Activated T-cell treated with anti-CD3 and anti-CD28 coated beads for 1 hour (primary cell): Measurements from ENCODE around the gene INPP5D.

Experiments
- DNase-seq: peaks from one replicate; pipeline ENCODE4 v3.0.0-alpha.2; 2020; ENCODE audit warnings: low read depth

The INPP5D gene

DNA sequence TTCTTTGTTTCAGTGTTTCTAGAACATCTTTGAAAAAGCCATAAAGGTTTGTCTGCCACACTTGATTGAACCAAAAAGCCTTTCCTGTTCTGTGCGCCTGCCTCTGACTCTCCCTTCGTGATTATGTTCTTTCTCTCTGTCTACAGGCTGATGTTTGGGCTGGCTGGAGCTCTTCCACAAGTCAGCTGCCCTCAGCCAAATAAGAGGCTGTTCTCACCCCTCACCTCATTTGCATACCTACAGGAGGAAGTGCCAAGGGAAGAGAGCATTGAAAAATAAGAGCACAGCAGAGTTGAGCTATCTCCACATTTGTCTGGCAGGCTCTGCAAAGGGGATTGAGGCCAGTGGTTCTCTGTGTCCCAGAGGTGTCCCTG lies 15.8 kb downstream of the INPP5D start:
- DNase-seq, result no peak

DNA sequence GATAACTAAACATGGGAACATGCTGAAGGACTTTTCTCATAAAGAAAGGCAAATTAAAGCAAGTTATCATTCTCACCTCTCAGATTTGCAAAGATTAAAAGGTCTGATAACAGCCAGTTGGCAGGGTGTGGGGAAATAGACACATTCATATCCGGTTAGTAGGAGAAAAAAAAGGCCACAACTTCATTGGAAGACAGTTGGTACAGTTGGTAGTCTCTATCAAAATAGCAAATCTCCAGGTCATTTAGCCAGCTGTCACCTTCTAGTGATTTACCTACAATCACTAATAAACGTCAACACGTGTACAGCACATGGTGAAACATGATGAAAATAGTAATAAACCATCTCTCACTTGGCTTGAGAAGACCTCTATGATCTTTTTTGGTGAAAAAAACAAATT lies 16.6 kb downstream of the INPP5D start:
- no peak for DNase-seq

DNA sequence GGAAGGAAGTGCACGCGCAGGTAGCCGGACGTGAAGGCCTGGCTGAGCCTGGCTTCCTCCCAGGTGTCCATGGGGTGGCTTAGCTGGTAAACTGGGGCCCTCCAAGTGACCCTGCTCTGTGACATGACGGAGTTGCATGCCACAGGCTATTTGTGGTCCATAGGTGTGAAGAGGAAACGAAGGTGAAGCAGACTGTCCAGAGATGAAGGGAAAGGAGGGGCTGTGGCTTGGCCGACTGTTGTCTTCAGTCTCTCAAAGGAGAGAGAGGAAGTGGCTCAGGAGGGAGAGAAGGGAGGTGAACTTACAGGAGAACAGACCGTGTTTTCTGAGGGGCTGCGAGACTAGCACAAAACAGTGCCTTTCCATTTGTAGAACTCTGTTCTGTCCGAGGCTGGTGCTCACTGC lies 19.3 kb downstream of the INPP5D start:
- no peak for DNase-seq

DNA sequence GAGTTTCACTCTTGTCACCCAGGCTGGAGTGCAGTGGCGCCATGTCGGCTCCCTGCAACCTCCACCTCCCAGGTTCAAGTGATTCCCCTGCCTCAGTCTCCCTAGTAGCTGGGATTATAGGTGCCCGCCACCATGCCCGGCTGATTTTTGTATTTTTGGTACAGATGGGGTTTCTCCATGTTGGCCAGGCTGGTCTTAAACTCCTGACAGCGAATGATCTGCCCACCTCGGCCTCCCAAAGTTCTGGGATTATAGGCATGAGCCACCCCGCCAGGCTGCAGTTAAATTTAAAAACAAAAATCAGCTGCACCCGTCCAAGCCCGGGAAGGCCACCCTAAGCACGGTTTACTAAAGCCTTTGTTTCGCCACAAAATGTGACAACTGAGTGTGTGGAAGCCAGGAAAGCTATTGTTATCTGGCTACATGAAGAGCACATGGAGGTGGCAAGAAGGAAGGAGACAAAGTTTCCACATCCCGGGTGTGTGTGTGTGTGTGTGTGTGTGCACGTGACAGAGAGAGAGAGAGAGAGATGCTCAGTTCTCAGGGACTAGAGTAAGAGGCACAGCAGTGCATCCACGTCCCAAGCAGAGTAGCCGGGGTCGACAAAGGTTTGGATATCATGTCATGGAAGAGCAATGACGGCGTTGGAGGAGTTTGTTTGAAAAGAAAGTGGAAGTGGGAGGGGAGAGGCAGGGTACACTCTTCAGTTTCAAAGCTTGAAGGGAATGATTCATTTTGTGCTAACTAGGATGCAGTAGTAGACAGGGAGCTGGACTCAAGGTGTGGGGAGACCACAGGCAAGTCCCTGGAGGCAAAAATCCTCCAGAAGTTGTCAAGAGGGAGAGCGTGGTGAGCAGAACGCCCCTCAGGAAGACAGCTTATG lies 20.1 kb downstream of the INPP5D start:
- DNase-seq, result no peak

DNA sequence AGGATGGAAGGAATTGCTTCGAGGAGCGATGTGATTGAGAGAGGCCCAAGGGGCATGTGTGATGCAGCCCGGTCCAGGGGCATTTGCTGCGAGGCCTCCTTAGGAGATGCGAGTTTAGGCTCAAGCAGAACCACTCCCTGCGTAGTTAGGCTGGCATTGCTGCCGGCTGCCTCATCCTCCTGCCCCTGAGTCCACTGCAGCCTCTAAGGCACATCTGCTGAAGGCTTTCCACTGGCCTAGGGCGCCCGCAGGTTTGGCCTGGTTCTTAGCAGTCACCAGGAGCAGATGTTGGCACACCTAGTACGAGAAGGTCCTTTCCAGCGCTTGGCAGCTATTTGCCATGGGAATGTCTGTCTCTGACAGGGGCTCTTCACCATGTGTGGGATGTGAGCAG lies 20.7 kb downstream of the INPP5D start:
- DNase-seq, result no peak

DNA sequence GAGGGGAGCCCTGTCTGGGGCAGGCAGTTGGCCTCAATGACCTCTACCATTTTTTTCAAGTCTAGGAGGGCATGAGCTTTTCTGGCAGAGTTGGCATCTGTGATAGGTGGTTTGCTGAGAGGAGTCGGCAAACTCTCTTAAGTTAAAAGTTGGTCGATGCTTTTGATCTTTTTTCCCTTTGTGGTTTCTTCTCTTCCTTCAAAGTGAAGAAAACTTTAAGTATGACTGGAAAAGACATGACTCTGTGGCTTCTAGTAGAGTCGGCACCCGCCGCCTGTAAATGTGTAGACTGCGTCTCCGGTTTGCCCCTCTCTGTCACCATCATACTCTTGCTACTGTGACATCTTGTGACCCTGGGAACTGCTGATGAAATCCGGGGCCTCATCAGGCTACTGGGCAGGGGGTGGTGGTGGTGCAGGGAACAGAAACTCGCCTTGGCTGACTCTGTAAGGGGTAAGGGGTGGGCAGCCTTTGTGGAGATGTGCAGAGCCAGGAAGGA lies 21.1 kb downstream of the INPP5D start:
- DNase-seq, result no peak

DNA sequence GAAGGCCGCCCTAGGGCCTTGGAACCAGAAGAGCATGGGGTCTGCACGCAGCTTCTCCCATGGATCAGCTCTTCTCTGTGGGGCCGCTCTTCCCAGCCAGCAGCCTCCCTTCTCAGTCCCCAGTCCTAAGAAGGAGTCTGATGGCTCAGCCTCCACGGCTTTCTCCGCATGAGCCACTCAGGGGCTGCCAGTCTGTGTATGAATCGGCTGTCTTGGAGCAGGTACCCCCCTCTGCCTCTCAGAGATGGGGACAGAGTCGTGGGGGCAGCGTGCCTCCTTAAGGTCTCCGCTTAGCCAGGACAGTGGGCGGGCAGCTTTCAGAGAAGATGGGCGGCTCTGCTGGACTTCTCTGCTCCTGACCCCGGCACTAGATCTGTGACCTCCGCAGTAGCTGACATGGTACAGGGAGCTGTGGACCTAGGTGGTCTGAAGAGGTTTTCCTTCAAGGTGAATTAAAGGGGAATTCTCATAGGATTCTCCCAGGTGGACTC lies 21.6 kb downstream of the INPP5D start:
- no peak for DNase-seq

DNA sequence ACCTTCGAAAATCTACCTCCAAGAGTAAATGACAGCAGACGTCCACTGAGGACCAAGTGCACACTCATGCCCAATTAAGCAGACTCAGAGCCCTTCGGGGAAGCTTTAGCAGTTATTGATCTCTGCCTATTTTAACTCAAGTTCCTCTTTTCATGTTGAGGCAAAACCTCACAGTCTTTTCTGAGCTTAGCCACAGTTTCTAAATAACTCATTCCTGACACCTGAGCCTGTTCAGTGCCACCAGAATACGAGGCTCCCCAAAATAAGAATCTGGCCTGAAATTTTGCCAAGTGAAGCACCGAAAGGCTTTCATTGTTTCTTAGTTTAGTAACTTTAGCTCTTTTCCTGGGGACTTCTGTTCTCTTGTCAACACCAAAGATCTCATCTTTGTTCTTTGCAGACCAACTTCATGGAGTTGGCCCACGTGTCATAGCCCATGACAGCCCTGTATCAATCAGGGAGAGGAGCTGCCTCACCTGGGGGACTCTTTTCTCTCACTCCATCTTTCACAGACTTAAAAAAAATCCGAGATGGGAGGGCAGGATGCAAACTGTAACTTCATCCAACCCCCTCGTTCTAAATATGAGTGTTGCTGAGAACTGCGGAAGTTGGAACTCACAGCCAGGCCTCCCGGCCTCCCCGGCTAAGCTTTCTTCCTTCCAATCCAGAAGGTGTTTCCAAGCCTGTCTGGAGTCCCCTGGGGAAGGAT lies 22.2 kb downstream of the INPP5D start:
- DNase-seq, result no peak

DNA sequence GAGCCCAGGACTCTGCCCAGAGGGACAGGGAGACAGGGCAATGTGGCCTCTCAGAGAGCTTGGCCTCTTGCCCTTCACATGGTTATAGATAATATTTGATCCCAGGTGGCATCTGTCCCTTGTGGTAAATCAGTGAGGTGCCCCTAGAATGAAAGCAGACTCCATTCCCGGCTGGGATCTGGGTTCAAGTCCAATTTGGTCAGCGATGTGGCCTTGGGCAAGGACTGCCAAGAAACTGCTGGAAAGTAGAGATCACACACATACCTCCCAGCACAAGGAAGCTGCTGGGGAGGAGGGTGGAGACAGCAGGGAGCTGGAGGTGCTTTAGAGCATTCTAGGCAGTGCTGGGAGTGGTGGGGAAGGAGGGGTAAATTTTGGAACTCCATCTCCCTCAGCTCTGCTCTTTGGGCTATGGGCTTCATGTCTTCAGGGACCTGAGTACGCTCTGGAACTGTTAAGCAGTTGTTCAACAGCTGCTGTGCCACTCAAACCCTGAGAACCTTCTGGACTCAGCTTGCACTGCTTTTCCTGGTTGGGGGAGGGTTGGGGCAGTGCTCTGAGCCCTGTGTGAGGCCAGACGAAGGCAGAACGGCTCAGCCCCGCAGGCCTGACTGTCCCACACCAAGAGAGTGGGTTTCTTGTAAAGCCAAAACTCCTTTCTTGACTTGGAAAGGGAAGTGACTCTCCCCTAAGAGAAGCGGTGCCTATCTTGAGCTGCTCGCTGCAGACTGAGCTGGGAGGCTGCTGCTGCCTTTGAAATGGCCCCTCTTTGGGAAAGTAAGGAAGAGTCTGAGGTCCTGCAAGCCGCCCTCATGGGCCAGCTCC lies 23.0 kb downstream of the INPP5D start:
- DNase-seq, result no peak

DNA sequence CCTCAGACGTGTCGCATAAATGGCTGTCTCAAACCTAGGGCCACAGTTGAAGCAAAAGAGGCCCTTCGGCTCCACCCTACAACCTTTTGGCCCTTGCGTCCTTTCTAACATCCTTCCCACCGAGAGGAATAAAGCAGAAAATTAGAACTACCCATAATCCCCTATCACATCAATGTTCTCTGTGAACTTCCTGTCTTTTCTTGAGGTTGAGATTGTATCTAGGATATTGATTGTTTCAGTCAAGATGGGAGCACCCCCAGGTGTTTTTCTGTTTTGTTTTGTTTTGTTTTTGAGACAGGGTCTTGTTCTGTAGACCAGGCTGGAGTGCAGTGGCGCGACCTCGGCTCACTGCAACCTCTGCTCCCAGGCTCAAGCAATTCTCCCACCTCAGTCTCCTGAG lies 23.6 kb downstream of the INPP5D start:
- no peak for DNase-seq

DNA sequence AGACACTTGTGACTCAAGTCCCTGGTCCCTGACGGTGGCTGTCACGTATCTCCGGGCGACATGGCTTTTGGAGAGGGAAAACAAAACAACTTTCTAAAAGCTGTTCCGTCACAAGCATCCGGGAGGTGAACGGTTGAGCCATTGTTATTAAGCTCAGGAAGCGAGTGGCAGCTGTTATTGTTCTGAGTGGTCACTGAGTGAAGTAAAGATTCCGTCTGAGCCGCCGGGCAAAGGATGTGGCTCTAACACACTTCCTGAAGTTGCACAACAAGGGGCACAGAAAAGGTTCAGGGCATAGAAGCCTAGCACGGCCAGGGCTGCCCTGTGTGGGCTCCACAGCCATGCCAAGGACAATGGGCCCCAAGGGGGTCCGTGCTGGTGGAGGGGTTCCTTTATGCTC lies 24.3 kb downstream of the INPP5D start:
- DNase-seq, result no peak

DNA sequence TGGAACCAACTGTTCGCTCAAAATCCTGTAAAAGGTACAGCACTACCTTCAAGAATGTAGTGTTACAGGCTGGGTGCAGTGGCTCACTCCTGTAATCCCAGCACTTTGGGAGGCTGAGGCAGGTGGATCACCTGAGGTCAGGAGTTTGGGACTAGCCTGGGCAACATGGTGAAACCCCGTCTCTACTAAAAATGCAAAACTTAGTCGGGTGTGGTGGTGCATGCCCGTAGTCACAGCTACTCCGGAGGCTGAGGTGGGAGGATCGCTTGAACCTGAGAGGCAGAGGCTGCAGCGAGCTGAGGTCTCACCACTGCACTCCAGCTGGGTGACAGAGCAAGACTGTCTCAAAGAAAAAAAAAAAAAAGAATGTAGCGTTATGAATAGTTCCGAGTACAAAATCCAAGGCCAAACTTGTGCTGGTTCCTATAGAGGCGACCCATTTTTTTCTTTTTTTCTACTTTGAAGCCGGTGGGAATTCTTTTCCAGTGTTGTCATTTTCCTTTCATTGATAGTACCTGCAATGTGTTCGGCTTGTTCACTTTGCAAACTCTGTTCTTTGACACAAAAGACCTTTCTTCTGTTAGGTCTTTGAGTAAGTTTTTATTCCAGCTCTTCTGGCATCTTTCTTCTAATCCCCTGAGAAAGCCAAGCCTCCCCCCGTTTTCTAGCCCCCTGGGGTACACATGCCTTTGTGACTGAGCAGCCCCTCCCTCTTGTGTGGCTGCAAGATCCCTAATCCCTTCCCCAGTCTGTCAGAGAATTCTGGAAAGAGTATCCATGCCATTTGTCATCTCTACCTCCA lies 25.1 kb downstream of the INPP5D start:
- DNase-seq, result no peak

DNA sequence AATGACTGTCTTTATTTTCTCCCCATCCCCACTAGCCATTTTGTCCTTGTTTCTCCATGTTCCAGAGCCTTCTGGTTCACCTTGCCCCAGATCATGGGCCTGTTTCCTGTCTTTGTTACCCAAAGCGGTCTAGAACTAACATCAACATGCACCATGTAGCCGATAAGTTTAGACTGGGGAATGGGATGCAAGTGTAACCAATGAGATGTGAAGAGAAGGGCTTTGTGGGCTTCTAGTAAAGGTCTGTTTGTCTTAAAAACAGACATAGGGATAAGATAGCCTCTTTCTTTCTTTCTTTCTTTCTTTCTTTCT lies 25.7 kb downstream of the INPP5D start:
- DNase-seq, result no peak

DNA sequence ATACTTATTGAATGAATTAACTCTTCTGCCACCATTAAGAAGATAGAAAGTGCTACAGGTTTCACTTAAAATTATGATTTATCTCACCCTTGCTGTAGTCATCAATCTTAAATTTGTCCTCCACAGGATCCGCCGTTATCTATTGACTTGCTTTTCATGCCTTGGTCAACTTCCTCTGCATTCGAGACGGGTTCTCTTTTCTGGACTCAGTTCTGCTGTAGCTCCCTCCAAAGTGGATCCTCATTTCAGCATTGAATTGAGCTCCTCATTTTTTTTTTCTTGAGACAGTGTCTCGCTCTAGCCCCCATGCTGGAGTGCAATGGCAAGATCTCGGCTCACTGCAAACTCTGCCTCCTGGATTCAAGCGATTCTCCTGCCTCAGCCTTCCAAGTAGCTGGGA lies 27.6 kb downstream of the INPP5D start:
- DNase-seq, result no peak

DNA sequence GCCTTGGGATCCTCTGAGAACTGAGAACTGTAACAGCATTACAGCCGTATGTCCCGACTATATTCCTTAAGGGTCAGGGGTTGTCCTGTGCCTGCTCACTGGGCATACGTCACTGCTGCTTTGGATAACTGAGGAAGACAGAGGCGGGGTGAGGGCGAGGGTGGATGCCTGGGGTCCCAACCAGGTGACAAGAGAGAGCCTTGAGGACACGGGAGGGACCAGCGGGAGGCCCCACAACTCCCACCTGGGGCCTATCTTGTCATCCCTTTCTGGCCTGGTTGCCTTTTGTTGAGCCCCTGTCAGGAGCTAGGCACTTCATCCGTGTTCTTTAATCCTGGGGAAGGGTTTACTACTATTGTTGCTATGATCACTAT lies 28.8 kb downstream of the INPP5D start:
- DNase-seq, result no peak

DNA sequence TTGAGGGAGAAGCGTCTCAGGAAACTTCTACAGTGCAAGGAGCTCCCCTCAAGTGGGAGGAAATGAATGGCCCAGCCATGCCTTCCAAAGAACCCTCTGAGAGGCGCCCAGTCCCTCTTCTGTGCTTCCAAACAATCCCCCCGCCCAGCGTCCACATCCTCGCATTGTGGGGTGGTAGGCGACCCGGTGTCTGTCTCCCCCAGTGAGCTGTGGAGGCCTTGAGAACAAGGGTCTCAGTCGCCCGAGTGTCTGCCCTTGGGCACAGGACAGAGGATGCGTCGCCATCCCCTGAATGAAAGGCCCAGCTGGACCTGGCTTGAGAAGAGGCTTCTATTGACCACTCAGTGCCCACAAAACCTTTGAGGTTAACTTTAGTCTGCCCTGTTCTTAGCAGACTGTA lies 29.7 kb downstream of the INPP5D start:
- no peak for DNase-seq

DNA sequence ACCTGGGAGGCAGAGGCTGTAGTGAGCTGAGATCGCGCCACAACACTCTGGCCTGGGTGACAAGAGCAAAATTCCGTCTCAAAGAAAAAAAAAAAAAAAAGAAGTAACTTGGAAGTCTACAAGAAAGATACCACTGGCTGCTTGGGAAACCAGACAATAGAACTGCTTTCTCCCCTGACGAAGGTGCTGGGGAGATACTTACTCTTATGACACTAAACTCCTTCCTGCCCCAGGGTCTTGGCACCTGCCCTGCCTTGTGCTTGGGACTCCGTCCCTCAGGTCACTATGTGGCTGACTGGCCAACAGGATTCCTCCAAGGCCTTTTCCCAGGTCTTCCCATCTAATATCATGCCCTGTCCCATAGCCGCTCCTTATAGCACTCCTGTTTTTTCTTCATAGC lies 30.7 kb downstream of the INPP5D start:
- no peak for DNase-seq

DNA sequence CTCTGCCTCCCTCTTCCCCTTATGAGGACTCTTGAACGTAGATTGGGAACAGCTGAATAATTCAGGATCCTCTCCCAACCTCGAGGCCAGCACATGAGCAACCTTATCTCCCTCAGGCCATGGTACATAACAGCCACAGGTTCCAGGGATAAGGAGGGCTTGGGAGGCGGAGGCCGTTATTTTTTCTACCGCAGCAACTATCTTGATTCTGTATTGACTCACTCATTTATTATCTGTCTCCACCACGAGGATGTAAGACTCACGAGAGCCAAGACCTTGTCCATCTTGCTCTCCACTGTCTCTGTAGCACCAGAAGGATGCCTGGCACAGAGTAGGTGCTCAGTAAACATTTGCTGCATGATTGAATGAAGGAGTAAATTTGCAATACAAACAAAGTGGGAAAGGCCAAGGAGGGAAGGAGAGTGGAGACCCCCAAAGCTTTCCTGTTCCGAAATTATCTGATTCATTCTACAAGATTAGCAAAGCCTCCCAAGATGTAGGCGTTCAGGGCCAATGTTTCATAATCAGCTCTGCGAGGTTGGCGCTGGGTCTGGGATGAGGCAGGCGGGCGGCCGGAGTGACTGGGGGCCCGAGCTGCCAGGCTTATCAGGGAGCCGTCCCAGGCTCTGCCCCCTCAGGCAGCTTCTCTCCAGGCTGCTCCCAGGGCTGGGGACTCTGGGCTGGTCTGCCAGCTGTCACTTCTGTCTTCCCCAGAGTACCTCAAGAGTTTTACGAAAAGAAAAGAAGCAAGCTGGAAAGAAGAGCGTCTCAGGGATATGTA lies 31.6 kb downstream of the INPP5D start:
- no peak for DNase-seq

DNA sequence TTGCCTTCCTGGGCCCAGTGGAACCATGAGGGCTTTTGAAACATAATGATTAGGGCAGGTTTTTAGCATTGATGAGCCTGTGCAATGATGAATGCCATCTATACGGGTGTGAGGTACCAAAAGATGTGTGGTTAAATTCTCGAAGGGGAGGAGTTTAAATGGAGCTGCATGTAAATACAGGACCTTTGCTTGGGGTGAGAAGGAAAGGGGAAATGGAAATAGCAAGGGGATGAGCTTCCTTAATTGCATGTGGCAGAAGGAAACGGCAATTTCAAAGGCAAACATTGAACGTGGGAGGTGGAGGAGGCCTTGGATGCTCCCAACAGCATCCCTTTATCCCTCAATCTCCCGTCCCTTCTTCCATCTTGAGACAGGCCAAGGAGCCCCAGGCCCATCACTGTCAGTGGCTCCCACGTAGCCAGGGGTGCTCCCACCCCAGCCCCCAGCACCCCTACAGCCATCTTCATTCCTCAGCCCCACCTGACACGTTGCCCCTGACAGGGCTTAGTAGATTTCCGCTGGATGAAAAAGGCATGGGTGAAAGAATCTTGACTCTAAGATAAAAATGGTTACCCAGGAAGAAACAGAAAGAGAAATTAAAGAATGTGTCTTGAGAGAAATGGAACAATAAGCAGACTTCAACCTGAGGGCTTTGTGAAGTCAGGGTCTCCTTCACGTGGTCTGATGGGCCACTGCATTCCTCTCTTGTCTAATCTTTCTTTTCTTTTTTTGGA lies 32.5 kb downstream of the INPP5D start:
- DNase-seq, result no peak

DNA sequence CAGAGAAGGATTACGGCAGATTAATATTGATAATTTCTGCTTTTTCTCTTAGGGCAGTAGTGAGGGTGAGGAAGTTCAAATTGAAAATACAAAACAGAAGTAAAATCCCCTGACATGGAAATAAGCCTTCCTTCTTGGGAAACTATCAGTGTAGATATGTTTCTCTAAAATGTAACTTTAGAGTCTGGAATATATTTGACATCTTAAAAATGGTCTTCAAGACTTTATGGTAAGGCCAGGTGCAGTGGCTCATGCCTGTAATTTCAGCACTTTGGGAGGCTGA lies 33.0 kb downstream of the INPP5D start:
- no peak for DNase-seq

DNA sequence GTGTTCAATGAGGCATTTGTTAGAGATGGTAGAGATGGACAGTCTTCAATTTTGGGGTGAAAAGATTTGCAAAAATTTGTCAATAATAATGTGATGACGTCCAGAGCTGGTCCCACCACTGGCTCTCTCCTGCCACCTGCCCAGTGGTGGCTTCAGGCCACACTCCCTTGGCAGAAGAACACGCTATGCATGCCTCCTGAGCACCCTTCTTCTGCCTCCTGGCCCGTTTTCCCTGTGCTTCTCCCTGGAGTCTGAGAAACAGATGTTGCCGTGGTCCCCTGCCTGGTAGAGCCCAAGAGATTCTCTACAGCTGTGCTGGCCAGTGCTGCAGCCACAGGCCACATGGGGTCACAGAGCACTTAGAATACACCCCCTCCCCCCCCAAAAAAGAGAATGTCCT lies 33.6 kb downstream of the INPP5D start:
- DNase-seq, result no peak
